ENCODE measurements around the gene CNR1.

CNR1 gene

DNA sequence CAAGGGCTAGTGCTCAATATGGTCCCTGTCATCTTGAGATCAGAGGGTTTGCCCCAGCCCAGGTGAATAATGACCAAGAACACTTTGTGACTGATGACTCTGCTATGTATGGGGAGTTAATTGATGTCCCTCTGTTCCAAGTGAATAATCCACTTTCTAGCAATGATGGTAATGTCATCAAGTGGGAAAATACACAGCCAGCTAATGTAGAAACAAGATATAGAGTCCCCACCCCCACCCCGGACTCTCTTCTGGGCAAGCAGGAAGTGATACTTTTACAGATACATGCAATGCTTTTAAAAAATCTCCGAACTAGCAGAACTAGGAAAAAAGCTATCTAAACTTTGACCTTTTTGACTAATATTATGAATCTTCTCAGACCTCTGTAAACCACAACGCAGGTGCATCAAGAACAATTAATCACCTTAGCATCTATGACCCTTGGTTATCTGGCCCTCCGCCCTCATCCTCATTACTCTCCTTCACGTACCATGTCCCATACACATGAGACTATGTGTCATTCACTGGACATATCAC is 30.5 kb downstream of the CNR1 start:
- no peak overlapping the region for H3K27ac ChIP-seq
- TF ChIP-seq FOXP2 (optimal IDR thresholded peaks at IDR 0.05; ENCODE audit: control extremely low read depth, extremely low read length, insufficient read depth) (no peak), POLR2AphosphoS5 (IDR thresholded peaks at IDR 0.05; ENCODE audit: borderline replicate concordance, low read depth, low read length) (no peak), EZH2 (IDR thresholded peaks at IDR 0.05) (no peak)
- H3K4me3 ChIP-seq, result no peak overlapping the region
- DNase-seq (ENCODE audit: low read depth, low spot score), result no peak
- H3K36me3 ChIP-seq (ENCODE audit: insufficient read depth, low read length), result no peaks in the 10 kb centered on the region
- no peak overlapping the region for H3K9ac ChIP-seq (ENCODE audit: insufficient read length)
- H3K9me3 ChIP-seq (ENCODE audit: low read depth, low read length), result no peaks in the 10 kb centered on the region

DNA sequence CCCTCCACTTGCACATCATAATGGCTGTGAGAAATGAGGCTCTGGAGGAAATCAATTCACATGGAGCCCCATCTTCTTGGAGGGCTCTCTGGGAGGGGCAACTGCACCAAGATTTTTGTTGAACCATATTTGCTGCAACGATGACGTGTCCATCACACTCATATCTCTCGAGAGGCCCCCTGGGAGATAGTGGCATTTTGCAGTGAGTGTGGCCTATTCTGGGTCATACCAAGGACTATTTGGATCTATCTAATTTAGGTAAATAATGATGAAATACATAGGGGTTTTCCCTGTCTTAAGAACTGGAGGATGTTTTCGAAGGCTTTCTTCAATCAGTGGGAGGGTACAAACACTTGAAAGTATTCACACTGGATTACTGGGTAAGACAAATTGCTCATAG is 31.6 kb downstream of the CNR1 start:
- Histone ChIP-seq H3K27ac (no peak overlapping the region), H3K9ac (ENCODE audit: insufficient read length) (no peak overlapping the region), H3K4me3 (no peak overlapping the region), H3K9me3 (ENCODE audit: low read depth, low read length) (no peaks in the 10 kb centered on the region), H3K36me3 (ENCODE audit: insufficient read depth, low read length) (no peaks in the 10 kb centered on the region)
- no peak for DNase-seq (ENCODE audit: low read depth, low spot score)
- TF ChIP-seq EZH2 (IDR thresholded peaks at IDR 0.05), result no peak
- no peak for TF ChIP-seq FOXP2 (optimal IDR thresholded peaks at IDR 0.05; ENCODE audit: control extremely low read depth, extremely low read length, insufficient read depth)
- no peak for TF ChIP-seq POLR2AphosphoS5 (IDR thresholded peaks at IDR 0.05; ENCODE audit: borderline replicate concordance, low read depth, low read length)

DNA sequence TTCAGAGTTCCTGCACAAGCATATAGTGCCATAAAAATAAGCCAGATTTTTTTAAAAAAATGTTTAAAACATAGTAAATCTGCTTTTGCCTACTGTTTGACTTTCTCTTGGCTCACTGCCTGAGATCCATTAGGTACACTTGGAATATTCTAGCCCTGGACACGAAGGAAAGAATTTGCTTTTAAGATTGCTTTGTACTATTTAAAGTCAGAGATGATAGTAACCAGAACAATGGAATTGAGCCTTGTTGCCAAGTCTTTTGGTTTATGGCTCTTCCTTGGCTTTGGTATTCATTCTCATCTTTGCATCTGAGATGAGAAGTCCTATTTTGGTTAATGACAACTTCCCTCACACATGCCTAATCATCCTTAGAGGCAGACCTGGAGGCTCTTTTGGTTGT is 32.4 kb downstream of the CNR1 start:
- H3K27ac ChIP-seq, result no peak overlapping the region
- no peak for DNase-seq (ENCODE audit: low read depth, low spot score)
- TF ChIP-seq FOXP2 (optimal IDR thresholded peaks at IDR 0.05; ENCODE audit: control extremely low read depth, extremely low read length, insufficient read depth), result no peak
- TF ChIP-seq POLR2AphosphoS5 (IDR thresholded peaks at IDR 0.05; ENCODE audit: borderline replicate concordance, low read depth, low read length), result no peak
- no peak for TF ChIP-seq EZH2 (IDR thresholded peaks at IDR 0.05)

DNA sequence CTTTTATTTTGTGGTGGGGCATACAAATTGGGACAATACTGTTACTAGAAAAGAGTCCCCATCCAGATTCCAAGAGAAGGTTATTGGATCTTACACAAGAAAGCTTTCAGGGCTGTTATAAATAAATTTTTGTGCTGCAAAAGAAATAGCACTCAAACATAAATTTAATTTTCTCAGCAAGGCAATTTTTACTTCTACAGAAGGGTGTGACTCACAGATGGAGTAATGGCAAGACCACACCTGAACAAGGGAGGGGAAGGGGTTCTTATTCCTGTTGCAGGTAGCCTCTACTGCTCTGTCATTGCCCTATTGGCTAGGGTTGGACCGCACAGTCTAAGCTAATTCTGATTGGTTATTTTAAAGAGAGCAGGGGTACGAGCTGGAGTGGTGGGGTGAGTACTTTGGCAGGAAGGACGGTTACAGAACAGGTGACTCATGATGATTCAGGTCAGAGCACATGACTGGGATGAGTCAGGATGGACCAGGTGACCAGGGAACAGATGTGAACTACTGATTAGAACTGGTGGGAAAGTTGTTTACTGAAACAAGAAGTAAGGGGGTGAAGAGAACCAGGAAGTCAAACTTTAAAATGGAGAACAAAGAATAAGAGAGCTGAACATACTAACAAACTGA is 41.1 kb downstream of the CNR1 start:
- Histone ChIP-seq H3K9ac (ENCODE audit: insufficient read length) (no peak overlapping the region), H3K9me3 (ENCODE audit: low read depth, low read length) (no peaks in the 10 kb centered on the region), H3K36me3 (ENCODE audit: insufficient read depth, low read length) (no peaks in the 10 kb centered on the region), H3K4me3 (no peak overlapping the region), H3K27ac (no peak overlapping the region)
- no peak for DNase-seq (ENCODE audit: low read depth, low spot score)
- no peak for TF ChIP-seq EZH2 (IDR thresholded peaks at IDR 0.05)
- TF ChIP-seq POLR2AphosphoS5 (IDR thresholded peaks at IDR 0.05; ENCODE audit: borderline replicate concordance, low read depth, low read length), result no peak
- no peak for TF ChIP-seq FOXP2 (optimal IDR thresholded peaks at IDR 0.05; ENCODE audit: control extremely low read depth, extremely low read length, insufficient read depth)

More for the DNA sequence above, 32.4 kb downstream of the CNR1 start:
- no peaks in the 10 kb centered on the region for H3K9me3 ChIP-seq (ENCODE audit: low read depth, low read length)
- H3K9ac ChIP-seq (ENCODE audit: insufficient read length), result no peak overlapping the region
- H3K36me3 ChIP-seq (ENCODE audit: insufficient read depth, low read length), result no peaks in the 10 kb centered on the region
- H3K4me3 ChIP-seq, result no peak overlapping the region

DNA sequence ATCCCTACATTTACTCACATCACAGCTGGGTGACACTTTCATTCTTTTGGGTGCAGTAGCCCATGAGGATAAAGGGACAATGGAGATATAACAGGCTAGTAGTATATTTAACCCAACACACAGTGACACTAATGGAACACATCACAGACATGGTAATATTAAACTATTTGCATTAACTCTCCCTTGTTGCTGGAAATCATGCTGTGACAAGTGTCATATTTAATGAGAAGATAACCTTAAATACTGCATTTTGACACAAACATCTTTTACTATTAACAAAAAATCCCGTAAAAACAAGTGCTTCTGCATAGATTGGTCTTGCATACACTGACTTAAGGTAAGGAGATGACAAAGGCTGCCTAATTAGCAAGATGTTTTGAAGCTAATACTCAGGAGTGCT is 45.5 kb downstream of the CNR1 start:
- no peak for DNase-seq (ENCODE audit: low read depth, low spot score)
- Histone ChIP-seq H3K36me3 (ENCODE audit: insufficient read depth, low read length) (no peaks in the 10 kb centered on the region), H3K4me3 (no peak overlapping the region), H3K27ac (no peak overlapping the region), H3K9ac (ENCODE audit: insufficient read length) (no peak overlapping the region), H3K9me3 (ENCODE audit: low read depth, low read length) (no peaks in the 10 kb centered on the region)
- no peak for TF ChIP-seq FOXP2 (optimal IDR thresholded peaks at IDR 0.05; ENCODE audit: control extremely low read depth, extremely low read length, insufficient read depth)

DNA sequence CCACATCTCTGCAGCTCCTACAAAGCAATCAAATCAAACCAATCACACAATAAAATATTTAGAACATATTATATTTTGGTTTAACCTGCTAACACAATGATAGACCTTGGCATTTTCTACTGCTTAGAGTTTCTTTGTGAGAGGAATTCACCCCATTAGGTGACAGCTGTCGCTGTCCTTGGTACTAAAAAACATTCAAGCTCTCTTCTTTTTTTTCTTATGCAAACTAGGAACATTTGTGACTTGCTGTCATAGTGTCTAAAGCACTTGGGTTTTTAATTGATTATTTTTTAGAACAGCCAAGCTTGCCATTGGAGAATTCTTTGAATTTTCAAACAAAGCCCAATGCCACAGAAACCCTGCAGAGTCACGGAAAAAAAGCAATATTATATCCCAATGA is 46.4 kb downstream of the CNR1 start:
- Histone ChIP-seq H3K36me3 (ENCODE audit: insufficient read depth, low read length) (no peaks in the 10 kb centered on the region), H3K27ac (no peak overlapping the region), H3K4me3 (no peak overlapping the region), H3K9me3 (ENCODE audit: low read depth, low read length) (no peaks in the 10 kb centered on the region), H3K9ac (ENCODE audit: insufficient read length) (no peak overlapping the region)
- TF ChIP-seq EZH2 (IDR thresholded peaks at IDR 0.05), result no peak
- TF ChIP-seq FOXP2 (optimal IDR thresholded peaks at IDR 0.05; ENCODE audit: control extremely low read depth, extremely low read length, insufficient read depth), result no peak
- TF ChIP-seq POLR2AphosphoS5 (IDR thresholded peaks at IDR 0.05; ENCODE audit: borderline replicate concordance, low read depth, low read length), result no peak
- DNase-seq (ENCODE audit: low read depth, low spot score), result peak; percentile 2

DNA sequence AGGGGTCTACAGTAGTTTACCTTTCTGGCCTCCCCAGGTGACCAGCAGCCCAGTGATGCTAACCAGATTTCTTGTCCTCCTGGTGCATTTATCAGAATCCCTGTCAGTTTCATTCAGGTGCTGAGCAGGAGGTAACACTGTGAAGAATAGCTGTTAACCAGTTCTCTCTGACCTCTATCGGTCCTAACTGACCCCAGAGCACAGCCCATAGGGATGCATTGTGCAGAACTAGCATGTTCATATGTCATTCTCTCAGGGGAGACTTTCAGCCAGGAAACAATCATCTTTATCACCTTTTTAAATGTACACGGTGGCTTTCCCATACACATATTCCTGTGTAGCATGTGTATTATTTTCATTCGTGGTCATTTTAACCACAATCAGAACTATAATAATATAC is 49.9 kb downstream of the CNR1 start:
- Histone ChIP-seq H3K4me3 (no peak overlapping the region), H3K27ac (no peak overlapping the region), H3K36me3 (ENCODE audit: insufficient read depth, low read length) (no peaks in the 10 kb centered on the region), H3K9ac (ENCODE audit: insufficient read length) (no peak overlapping the region), H3K9me3 (ENCODE audit: low read depth, low read length) (no peaks in the 10 kb centered on the region)
- DNase-seq (ENCODE audit: low read depth, low spot score), result no peak
- no peak for TF ChIP-seq POLR2AphosphoS5 (IDR thresholded peaks at IDR 0.05; ENCODE audit: borderline replicate concordance, low read depth, low read length)
- no peak for TF ChIP-seq EZH2 (IDR thresholded peaks at IDR 0.05)
- no peak for TF ChIP-seq FOXP2 (optimal IDR thresholded peaks at IDR 0.05; ENCODE audit: control extremely low read depth, extremely low read length, insufficient read depth)

DNA sequence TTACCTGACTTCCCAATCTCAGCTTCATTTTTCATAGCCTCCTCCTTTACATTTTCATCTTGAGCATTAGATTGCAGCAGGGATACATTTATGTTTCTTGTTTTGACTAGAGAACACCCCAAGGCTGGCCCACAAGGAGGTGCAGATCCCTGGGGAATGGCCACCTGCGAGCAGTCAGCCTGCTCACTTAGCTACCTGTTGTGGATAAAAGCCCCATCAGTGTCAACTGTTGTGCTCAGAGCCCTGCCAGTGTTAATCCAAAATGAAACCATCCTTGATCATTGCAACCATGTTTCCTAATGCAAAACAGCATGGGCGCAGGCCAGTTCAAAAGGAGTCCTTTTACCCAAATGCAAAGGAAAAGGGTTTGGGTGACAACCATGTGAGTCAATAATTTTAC is 50.8 kb downstream of the CNR1 start:
- no peak overlapping the region for H3K4me3 ChIP-seq
- DNase-seq (ENCODE audit: low read depth, low spot score), result no peak
- H3K9me3 ChIP-seq (ENCODE audit: low read depth, low read length), result no peaks in the 10 kb centered on the region
- H3K27ac ChIP-seq, result no peak overlapping the region
- no peaks in the 10 kb centered on the region for H3K36me3 ChIP-seq (ENCODE audit: insufficient read depth, low read length)
- H3K9ac ChIP-seq (ENCODE audit: insufficient read length), result no peak overlapping the region
- no peak for TF ChIP-seq FOXP2 (optimal IDR thresholded peaks at IDR 0.05; ENCODE audit: control extremely low read depth, extremely low read length, insufficient read depth)
- no peak for TF ChIP-seq POLR2AphosphoS5 (IDR thresholded peaks at IDR 0.05; ENCODE audit: borderline replicate concordance, low read depth, low read length)
- no peak for TF ChIP-seq EZH2 (IDR thresholded peaks at IDR 0.05)

DNA sequence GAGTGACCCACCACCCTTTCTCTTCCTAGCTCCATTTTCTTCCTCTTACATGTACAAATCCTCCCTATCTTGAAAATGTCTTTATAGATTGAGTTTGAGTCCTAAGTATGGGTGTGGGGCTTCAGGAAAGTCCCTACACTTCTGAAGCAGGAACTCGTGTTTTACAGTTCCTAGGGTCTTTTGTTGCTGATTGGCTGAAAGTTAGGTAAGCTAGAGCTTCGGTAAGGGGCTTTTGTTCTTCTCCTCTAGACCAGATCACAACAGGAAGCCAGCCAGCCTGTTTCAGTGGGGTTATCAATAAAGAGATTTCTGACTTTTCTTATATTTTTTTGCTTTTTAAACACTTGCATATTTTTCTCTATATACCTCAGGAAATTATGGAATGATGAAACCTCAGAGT is 51.3 kb downstream of the CNR1 start:
- H3K4me3 ChIP-seq, result no peak overlapping the region
- no peak for TF ChIP-seq FOXP2 (optimal IDR thresholded peaks at IDR 0.05; ENCODE audit: control extremely low read depth, extremely low read length, insufficient read depth)
- no peak for TF ChIP-seq EZH2 (IDR thresholded peaks at IDR 0.05)
- TF ChIP-seq POLR2AphosphoS5 (IDR thresholded peaks at IDR 0.05; ENCODE audit: borderline replicate concordance, low read depth, low read length), result no peak
- H3K9ac ChIP-seq (ENCODE audit: insufficient read length), result no peak overlapping the region
- no peaks in the 10 kb centered on the region for H3K36me3 ChIP-seq (ENCODE audit: insufficient read depth, low read length)
- no peak for DNase-seq (ENCODE audit: low read depth, low spot score)
- H3K9me3 ChIP-seq (ENCODE audit: low read depth, low read length), result no peaks in the 10 kb centered on the region
- no peak overlapping the region for H3K27ac ChIP-seq
